NCI-H1930 (cell line): Measurements from ENCODE around the gene PTGES3.

Experiments used
- DNase-seq, 2 experiments: peaks; one replicate each; lab custom pipeline; 2025; lab: John Stamatoyannopoulos, UW

Gene PTGES3

GRCh38 chr12:56629459-56630179 lies 58.5 kb downstream of the PTGES3 start:
- DNase-seq: no peak

GRCh38 chr12:56628671-56629458 lies 59.2 kb downstream of the PTGES3 start:
- no peak for DNase-seq

GRCh38 chr12:56626701-56627100 lies 61.4 kb downstream of the PTGES3 start:
- no peak for DNase-seq

GRCh38 chr12:56622535-56622934 lies 65.5 kb downstream of the PTGES3 start:
- DNase-seq: no peak

- no peak for DNase-seq
These were observed 71.2 kb downstream of the PTGES3 start for GRCh38 chr12:56616925-56617324.

- DNase-seq: no peak
These were observed 71.8 kb downstream of the PTGES3 start for GRCh38 chr12:56616244-56616643.

GRCh38 chr12:56614627-56615026 lies 73.5 kb downstream of the PTGES3 start:
- DNase-seq: no peak
